Measurements from ENCODE around the gene CD302.
"Not testable (repeated sequence)": the region's sequence is repeated elsewhere in the genome, so short reads cannot be mapped to it uniquely, and the experiment has no call there.

Gene CD302, protein sequence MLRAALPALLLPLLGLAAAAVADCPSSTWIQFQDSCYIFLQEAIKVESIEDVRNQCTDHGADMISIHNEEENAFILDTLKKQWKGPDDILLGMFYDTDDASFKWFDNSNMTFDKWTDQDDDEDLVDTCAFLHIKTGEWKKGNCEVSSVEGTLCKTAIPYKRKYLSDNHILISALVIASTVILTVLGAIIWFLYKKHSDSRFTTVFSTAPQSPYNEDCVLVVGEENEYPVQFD

DNA sequence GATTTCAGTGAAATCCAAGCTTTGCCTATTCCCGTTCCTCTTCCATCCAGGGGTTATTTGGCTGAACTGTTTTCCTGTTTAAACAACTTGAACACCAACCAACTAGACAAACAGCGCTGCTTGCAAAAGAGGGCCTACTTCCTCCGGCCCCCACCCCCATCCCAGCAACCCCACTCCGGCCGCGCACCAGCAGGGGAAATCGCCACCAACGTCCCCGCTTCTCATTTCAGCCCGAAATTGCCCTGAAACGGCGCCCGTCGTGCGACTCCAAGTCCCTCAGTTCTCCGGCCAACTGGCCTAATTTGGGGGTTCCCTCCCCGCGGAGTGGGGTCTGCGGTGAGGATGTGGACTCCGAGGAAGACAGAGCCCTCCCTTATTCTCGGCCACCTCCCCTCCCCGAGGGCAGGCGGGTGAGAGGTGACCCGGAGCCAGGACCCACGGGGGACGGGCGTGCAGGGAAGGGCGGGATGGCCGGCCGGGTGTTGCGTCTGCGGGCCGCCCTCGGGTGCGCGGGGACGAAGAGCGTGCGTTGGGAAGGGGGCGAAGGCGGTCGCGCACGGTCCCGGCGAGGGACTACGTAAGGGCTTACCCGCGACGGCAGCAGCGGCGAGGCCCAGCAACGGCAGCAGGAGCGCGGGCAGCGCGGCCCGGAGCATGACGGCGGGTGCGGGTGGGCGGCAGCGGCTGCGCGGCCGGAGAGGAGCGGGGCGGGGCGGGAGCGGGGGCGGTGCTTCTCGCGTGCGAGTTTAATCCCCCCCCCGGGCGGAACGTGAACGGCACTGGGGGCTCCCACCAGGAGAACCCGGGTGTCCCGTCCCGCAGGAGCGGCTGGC, at the start of gene CD302:
Gene CD302 (minus strand): TSS at position 666 of the 833 bp plus-strand sequence. CDS start 10 bp downstream, at position 656.
- no peak for DNase-seq

DNA sequence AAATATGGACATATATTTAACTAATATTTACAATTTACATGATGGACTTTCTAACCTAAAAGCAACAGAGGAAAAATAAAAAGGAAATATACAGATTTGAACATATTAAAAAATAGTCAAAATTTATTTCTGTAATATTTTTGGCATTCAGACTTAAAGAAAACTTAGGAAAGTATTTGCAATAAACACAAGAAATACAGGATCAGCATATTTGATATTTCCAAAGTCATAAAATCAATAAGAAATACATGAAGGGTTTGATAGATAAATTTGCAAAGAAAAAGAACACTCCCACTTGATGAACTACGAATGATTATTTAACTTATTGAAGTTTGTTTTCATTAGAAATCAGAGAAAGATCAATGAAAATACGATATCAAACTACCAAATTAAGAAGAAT, 48.6 kb upstream of the CD302 start:
- no peak for DNase-seq

- DNase-seq: no peak
These were observed 42.6 kb upstream of the CD302 start for GRCh38 chr2:159840616-159841015.

DNA sequence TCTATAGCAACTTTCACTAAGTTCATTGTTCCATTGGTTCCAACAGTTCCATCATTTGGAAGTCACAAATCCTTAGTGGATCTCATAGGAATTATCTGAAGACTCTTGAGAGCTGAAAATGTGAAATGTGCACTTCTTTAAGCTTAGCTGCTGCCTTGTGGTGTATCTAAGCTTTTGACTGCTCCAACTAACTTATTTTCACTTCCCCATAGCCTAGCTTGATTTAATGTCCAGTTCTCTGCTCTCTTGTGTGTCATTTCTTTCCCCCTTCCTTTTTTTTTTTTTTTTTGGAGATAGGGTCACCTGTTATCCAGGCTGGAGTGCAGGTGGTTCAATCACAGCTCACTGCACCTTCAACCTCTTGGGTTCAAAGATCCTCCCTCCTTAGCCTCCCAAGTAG, 34.9 kb upstream of the CD302 start:
- no peak for DNase-seq

- no peak for DNase-seq
These were observed 34.0 kb upstream of the CD302 start for GRCh38 chr2:159832026-159832425.

DNA sequence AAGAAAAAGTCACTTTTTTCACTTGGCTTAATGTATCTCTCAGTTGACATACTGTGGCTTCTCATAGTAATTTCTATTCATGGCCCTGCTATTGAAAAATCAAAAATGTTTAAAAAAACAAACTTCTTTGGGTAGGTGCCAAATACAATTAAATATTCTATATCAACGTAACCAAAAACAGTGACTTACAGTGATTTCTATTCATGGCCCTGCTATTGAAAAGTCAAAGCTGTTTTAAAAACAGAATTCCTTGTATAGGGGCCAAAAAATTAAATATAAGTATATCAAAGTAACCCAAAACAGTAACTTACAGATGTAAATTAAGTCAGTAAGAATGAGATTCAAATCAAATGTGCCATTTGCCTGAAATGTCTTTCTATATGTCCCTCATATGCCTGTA, 31.4 kb upstream of the CD302 start:
- no peak for DNase-seq

DNA sequence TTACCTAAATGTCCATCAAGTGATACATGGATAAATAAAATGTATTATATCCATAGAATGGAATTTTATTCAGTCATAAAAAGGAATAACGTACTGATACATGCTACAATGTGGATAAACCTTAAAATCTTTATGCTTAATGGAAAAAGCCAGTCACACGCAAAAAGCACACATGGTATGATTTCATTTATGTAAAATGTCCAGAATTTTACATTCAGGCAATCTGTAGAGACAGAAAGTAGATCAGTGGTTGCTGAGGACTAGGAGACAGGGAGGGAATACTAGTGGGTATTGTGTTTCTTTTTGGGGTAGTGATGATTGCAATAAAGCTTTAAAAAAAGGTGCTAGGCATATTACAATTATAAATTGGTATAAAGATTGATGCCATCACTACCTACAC, 30.7 kb upstream of the CD302 start:
- no peak for DNase-seq

GRCh38 chr2:159822478-159822833, 24.4 kb upstream of the CD302 start:
- DNase-seq: not testable (repeated sequence)

DNA sequence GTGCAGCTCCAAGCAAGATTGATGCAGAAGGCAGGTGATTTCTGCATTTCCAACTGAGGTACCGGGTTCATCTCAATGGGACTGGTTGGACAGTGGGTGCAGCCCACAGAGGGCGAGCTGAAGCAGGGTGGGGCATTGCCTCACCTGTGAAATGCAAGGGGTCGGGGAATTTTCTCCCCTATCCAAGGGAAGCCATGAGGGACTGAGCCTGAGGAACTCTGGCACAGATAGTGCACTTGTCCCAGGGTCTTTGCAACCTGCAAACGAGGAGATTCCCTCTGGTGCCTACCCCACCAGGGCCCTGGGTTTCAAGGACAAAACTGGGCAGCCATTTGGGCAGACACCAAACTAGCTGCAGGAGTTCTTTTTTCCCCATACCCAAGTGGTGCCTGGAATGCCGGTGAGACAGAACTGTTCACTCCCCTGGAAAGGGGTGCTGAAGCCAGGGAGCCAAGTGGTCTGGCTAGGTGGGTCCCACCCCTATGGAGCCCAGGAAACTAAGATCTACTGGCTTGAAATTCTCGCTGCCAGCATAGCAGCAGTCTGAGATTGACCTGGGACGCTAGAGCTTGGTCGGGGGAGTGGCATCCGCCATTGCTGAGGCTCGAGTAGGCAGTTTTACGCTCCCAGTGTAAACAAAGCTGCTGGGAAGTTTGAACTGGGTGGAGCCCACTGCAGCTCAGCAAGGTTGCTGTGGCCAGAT, 23.9 kb upstream of the CD302 start:
- DNase-seq: not testable (repeated sequence)

DNA sequence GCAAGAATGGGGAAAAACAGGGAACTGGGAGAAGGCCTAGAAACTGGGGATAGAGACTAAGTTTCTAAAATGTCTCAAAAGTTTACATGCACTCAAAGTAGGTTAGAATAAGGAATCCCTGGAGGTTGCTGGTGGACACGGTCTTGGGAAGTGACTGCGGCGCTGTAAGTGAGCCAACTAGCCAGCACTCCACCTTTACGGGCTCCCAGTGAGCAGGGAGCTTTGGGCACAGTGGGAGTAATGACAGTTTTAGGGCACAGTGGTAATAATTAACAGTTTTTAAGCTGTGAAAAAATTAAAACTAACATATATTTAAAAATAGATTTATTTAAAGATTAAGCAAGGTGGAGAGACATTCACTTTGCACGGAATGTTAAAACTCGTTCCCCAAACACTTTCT, 20.9 kb upstream of the CD302 start:
- no peak for DNase-seq

GRCh38 chr2:159817283-159817682, 19.3 kb upstream of the CD302 start:
- DNase-seq: no peak

GRCh38 chr2:159811232-159811631, 13.2 kb upstream of the CD302 start:
- no peak for DNase-seq

GRCh38 chr2:159808032-159808425, 10.0 kb upstream of the CD302 start:
- no peak for DNase-seq

DNA sequence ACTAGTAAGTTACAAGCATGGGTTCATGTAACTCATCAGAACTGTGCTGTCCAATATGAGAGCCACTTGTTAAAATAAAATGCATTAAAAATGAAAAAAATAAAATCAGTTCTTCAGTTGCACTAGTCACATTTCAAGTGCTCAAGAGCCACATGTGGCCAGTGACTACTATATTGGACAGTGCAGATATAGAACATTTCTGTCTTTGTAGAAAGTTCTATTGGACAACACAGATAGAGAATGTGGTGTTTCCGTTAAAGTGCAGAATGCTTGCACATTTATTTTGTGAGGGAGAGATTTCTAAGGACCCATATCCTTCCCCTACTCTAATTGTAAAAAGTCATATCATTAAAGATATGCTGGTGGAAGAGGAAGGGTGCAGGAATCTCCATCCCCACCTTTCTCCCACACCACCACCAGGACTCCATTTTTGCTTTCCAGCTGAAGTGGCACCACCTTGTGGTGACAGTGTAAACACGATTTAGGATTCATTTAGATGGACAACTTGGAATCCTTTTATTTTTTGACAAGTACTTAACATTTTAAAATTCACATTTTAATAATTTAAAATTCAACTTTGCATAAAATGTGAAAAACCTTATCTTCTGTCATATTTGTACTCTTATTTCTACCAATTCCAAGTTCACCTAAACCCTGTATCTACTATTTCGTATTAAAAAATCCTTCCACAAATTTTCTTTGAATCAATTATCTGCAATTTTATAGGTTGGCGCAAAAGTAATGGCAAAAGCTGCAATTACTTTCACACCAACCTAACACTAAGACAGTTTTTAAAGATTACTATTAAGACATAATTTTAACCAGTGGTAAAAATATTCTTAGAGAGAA, 9.4 kb upstream of the CD302 start:
- no peak for DNase-seq

- DNase-seq: no peak
These were observed 6.9 kb upstream of the CD302 start for GRCh38 chr2:159804941-159805340.

- no peak for DNase-seq
These were observed 5.4 kb upstream of the CD302 start for GRCh38 chr2:159803235-159803962.

- no peak for DNase-seq
These were observed 4.7 kb upstream of the CD302 start for GRCh38 chr2:159802673-159803072.

- DNase-seq: no peak
These were observed 1.8 kb upstream of the CD302 start for GRCh38 chr2:159799833-159800232.

DNA sequence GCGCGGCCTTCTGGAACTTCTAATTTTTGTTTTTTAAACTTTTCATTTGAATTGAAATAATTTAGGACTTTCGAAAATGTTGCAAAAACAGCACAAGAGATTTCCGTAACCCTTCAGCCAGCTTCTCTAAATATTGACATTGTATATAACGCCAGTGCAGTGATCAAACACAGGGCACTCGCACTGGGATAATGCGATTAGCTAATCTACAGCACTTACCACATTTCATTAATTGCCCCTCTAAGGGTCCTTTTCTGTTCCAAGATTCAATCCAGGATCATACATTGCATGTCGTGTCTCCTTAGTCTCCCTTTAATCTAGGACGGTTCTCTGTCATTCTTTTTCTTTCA, 343 bp upstream of the CD302 start:
- no peak for DNase-seq

DNA sequence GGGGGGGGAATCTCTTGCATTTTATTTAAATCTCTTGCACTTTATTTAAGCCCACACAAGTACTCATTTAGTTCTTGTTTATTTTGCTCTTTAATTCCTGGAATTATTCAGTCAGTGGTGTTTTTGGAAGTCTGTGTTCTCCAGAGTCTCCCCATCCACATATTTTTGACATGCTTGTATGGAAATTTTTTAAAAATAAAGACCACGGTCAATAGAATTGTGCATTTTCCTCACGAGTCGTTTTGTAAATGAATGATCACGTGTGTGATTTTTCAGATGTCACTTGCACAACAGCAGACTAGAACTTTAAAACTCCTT, 824 bp downstream of the CD302 start:
- DNase-seq: no peak

- no peak for DNase-seq
These were observed 1.9 kb downstream of the CD302 start for GRCh38 chr2:159795841-159796690.

DNA sequence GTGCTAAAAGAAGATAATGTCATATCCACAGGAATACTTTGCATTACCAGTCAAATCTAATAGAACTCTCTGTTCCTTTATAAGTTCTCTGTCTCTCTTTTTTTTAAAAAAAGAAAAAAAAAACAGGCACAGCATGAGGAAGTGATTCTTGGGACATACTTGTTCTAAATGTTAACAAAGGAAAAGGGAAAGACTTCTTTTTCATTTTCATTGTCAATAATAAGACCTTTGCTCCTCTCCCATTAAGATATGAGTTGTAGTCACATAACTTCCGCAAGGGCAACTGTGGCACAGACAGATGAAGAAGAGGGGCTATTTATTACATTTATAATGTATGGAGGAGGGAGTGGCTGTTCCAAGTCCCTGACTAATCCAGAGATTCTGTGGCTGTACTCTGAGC, 4.7 kb downstream of the CD302 start:
- no peak for DNase-seq

Measured in NCI-H1436 treated with DMSO at 0.1 percent for 48 hours (cell line).